T-helper 1 cell treated with Interleukin-12 subunit alpha and Interleukin-12 subunit beta and Interleukin-4 antibody, amounts not matched to agents 30 μg/mL and 1 μg/mL, for 36 hours (primary cell): Measurements from ENCODE around the gene PTPRN2.

Experiments used
- H3K27ac Mint-ChIP-seq: one replicate; pipeline ENCODE4 v1.8.0; 2021; ENCODE audit warnings: mild to moderate bottlenecking, mixed read lengths
- H3K27me3 Mint-ChIP-seq: one replicate; pipeline ENCODE4 v1.8.0; 2021; ENCODE audit warnings: low read depth, mixed read lengths
- H3K36me3 Mint-ChIP-seq: one replicate; pipeline ENCODE4 v1.8.0; 2021; ENCODE audit warnings: low read depth, mixed read lengths
- H3K4me1 Mint-ChIP-seq: one replicate; pipeline ENCODE4 v1.8.0; 2021; ENCODE audit warnings: low read depth, mixed read lengths
- H3K4me3 Mint-ChIP-seq: one replicate; pipeline ENCODE4 v1.8.0; 2021; ENCODE audit warnings: mild to moderate bottlenecking, moderate library complexity, mixed read lengths
- H3K9me3 Mint-ChIP-seq: one replicate; pipeline ENCODE4 v1.8.0; 2021; ENCODE audit warnings: mixed read lengths

The PTPRN2 gene

DNA sequence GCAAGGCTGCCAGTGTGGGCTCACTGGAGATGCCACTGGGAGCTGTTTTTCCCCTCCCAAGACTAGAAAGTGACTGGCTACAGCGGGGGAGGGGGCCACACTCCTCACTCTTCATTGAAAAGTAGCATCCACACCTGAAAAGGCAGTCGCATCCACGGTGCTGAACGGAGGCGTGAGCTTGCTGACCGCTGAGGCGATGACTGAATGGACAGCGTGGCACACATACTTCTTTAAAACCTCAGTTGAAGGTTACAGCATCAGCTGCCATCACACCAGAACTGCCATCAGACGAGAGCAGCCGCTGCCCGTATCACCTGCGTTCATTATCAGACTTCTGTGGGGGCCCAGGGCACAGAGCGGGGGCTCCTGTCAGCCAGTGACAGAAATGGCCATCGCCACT is 923.6 kb downstream of the PTPRN2 start:
- Mint-ChIP-seq H3K36me3 (no peaks in the 10 kb centered on the region), H3K4me3 (no peak overlapping the region), H3K27me3 (peaks cover 9% of the 10 kb centered on the region), H3K9me3 (no peaks in the 10 kb centered on the region), H3K27ac (no peak overlapping the region), H3K4me1 (peaks cover 11% of the 10 kb centered on the region)

DNA sequence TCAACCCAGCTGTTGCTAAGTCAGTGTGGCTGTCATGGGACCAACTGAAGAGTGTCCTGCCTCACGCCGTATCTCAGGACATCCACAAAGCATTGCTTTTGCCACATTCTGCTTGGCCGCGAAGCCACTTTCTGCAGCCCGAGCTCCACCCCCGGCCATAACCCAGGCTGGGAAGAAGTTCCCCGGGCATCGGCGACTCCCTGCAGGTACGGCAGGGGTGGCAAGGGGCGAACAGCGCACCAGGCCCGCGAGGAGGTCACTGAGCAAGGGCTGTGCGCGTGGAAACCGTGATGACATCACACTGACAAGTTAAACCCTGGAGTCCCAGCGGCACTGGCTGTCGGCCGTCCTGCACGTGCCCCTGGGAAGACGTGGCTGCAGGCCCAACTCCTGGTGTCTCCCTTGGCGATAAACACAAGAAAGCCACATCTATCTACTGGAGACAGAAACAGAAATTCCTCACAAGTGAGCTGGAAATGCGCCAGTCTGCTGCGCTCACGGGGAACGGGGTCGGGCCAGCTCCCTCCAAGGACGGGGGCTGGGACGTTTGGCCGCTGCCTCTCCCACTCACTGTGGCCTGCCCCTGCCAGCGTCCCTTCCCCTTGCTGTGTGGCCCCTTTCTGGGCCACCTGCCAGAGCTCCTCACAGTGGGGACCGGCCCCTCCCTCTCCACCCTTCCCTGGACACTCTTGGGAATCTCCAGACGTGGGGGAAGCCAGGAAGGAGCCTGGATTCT is 924.5 kb downstream of the PTPRN2 start:
- H3K27ac Mint-ChIP-seq: no peak overlapping the region
- no peaks in the 10 kb centered on the region for H3K9me3 Mint-ChIP-seq
- no peak overlapping the region for H3K4me3 Mint-ChIP-seq
- H3K27me3 Mint-ChIP-seq: peaks cover 3% of the 10 kb centered on the region
- H3K4me1 Mint-ChIP-seq: peaks cover 7% of the 10 kb centered on the region
- H3K36me3 Mint-ChIP-seq: no peaks in the 10 kb centered on the region

DNA sequence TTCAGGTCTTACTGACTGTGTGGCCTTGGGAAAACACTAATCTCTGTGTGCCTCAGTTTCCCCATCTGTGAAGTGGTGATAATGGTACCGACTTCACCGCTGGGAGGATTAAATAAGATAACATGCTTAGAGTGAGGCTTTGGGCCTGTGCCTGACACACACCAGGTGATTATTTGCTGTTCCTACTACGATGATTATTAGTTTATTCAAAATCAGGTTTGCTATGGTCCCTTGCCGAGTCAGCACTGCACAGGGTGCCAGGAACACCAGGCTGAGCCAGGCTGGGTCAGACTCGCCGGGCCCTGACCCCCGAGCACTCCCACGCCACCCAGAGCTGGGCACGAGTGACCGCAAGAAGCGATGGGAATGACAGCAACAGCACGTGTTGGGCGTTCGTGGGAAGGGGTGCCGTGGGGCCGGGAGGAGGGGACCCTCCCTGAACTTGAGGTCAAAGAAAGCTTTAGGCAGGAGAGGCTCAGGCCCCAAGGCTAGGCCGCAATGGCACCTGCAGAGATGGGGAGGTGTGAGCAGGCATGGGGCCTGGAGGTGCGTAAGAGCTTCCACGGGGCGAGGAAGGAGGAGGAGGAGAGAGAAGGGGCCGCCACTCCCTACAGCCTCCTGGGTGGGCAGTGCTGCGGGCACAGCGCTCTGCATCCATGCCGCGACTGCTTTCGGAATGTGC is 925.4 kb downstream of the PTPRN2 start:
- Mint-ChIP-seq H3K27ac (no peak overlapping the region), H3K27me3 (peaks cover 3% of the 10 kb centered on the region), H3K4me3 (no peak overlapping the region), H3K36me3 (no peaks in the 10 kb centered on the region), H3K9me3 (no peaks in the 10 kb centered on the region), H3K4me1 (peaks cover 7% of the 10 kb centered on the region)

GRCh38 chr7:157661611-157661975 is 926.0 kb downstream of the PTPRN2 start:
- Mint-ChIP-seq H3K27me3 (peaks cover 3% of the 10 kb centered on the region), H3K9me3 (no peaks in the 10 kb centered on the region), H3K4me1 (peaks cover 7% of the 10 kb centered on the region), H3K36me3 (no peaks in the 10 kb centered on the region), H3K27ac (no peak overlapping the region), H3K4me3 (no peak overlapping the region)

DNA sequence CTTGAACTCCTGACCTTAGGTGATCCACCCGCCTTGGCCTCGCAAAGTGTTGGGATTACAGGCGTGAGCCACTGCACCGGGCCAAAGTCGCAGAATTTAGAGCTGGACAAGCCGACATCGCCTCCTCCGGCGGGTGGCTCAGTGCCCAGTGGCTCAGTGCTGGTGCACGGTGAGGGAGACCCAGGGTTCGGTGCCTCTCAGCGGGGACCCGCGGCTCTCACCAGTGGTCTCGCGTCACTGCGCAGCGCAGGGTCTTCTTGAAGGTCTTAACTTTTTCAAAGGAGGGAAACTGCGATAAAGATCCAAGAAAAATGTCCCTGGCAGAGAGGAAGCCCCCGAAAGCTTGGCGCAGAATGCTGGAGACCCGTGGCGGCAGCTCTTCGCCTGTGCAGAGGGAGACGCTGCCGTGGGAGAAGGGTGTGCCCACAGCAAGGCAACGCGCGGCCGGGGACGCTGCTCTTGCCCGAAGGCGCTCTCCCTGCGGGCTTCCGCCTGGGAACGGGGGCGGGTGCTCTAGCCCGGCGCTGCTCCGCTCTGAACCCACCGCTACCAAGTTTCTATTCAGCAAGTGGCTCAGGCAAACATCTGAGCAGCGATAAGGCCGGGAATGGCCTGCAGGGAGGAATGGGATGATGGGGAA is 926.5 kb downstream of the PTPRN2 start:
- Mint-ChIP-seq H3K27me3 (peaks cover 3% of the 10 kb centered on the region), H3K36me3 (no peaks in the 10 kb centered on the region), H3K4me1 (peaks cover 7% of the 10 kb centered on the region), H3K9me3 (no peaks in the 10 kb centered on the region), H3K4me3 (no peak overlapping the region), H3K27ac (no peak overlapping the region)

DNA sequence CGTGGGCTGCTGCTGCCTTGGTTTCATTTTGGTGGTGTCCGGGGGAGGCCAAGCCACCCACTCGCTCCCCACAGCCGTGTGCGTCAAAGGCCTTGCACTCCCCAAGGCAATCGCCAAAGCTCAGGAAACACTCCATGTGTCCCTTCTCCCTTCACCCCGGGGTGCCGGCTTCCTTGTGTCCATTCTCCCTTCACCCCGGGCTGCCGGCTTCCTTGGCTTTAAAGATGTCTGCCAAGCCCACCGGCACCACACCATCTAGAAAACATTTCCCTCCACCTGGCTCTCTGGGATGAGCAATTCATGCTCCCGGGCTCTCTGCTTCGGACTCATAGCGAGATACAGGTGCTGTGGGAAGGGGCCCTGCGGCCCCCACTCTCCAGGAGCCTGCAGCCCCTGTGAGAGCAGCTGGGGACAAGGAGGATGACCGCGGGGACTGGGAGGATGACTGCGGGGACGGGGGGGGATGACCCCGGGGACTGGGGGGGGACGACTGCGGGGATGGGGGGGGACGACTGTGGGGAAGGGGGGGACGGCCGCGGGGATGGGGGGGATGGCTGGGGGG is 928.7 kb downstream of the PTPRN2 start:
- H3K9me3 Mint-ChIP-seq: no peaks in the 10 kb centered on the region
- H3K36me3 Mint-ChIP-seq: no peaks in the 10 kb centered on the region
- H3K4me3 Mint-ChIP-seq: no peak overlapping the region
- no peak overlapping the region for H3K27ac Mint-ChIP-seq
- no peaks in the 10 kb centered on the region for H3K27me3 Mint-ChIP-seq
- peaks cover 7% of the 10 kb centered on the region for H3K4me1 Mint-ChIP-seq

- H3K36me3 Mint-ChIP-seq: no peaks in the 10 kb centered on the region
- peaks cover 7% of the 10 kb centered on the region for H3K4me1 Mint-ChIP-seq
- H3K9me3 Mint-ChIP-seq: no peaks in the 10 kb centered on the region
- no peak overlapping the region for H3K4me3 Mint-ChIP-seq
- H3K27ac Mint-ChIP-seq: no peak overlapping the region
- no peaks in the 10 kb centered on the region for H3K27me3 Mint-ChIP-seq
Measured at GRCh38 chr7:157657741-157658740, 929.6 kb downstream of the PTPRN2 start.

GRCh38 chr7:157656195-157656769 is 931.3 kb downstream of the PTPRN2 start:
- Mint-ChIP-seq H3K27ac (no peak overlapping the region), H3K4me1 (peaks cover 7% of the 10 kb centered on the region), H3K4me3 (no peak overlapping the region), H3K36me3 (no peaks in the 10 kb centered on the region), H3K27me3 (no peaks in the 10 kb centered on the region), H3K9me3 (no peaks in the 10 kb centered on the region)

DNA sequence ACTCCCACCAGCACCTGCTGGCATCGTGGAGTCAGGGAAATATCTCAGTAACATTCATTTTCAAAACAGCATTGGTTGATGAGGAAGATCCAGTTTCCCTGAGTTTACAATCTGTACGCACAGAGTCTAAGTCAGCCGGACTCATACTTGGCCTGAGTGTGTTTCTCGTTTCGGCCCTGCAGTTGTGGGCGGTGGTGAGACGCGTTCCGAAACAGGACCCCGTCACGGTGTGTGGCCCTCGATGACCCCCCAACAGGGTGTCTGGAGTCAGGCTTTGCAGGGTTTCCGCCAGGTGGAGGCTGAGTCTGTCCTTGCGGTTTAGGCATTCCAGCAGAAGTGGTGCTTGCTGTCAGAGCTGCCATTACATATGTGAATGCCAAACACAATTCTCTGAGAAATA is 933.3 kb downstream of the PTPRN2 start:
- Mint-ChIP-seq H3K4me1 (no peaks in the 10 kb centered on the region), H3K4me3 (no peak overlapping the region), H3K27me3 (no peaks in the 10 kb centered on the region), H3K9me3 (no peaks in the 10 kb centered on the region), H3K36me3 (no peaks in the 10 kb centered on the region), H3K27ac (no peak overlapping the region)

DNA sequence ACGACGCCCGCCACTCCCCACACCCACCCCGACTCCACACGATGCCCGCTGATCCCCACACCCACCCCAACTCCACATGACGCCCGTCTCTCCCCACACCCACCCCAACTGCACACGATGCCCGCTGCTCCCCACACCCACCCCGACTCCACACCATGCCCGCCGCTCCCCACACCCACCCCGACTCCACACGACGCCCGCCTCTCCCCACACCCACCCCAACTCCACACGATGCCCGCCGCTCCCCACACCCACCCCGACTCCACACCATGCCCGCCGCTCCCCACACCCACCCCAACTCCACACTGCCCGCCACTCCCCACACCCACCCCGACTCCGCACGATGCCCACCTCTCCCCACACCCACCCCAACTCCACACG is 933.8 kb downstream of the PTPRN2 start:
- no peaks in the 10 kb centered on the region for H3K27me3 Mint-ChIP-seq
- H3K9me3 Mint-ChIP-seq: no peaks in the 10 kb centered on the region
- no peaks in the 10 kb centered on the region for H3K4me1 Mint-ChIP-seq
- no peak overlapping the region for H3K27ac Mint-ChIP-seq
- H3K4me3 Mint-ChIP-seq: no peak overlapping the region
- H3K36me3 Mint-ChIP-seq: no peaks in the 10 kb centered on the region

DNA sequence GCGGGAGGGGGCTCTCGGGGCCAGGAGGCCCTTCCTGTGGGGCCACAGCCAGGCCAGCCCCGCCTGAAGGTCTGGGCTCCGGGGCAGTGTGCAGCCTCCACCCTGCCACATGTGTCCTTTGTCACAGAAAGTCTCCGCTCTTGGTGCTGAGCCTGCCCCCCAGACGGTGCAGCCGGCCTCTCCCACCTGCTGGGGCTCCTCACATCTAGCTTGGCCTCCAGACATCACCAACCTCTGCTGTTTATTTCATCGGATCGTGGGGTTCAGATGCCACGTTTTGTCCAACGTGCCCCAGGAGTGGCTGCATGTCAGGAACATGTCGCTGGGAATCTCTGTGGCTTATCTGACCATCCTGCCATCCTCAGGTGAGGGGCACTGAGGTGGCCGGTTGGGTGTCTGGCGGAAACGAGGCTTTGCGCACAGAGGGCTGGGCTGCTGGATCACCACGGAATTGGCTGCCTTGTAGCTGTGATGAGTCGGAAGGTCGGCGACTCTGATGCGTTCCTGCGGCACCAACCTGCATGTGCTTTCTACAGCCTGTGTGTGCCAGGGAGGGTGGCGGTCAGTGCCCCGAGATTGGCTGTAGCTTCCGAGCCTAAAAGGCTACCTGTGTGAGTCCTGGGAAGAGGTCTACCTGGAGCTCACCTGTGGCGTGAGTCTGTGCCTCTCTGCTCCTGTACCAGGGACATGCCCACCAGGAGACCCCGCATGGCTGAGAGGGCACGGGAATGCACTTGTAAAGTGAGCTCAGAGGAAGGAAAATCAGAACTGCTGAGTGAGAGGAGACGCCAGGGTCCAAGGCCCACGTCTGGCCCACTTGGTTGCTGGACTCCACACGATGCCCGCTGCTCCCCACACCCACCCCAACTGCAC is 934.4 kb downstream of the PTPRN2 start:
- Mint-ChIP-seq H3K27ac (no peak overlapping the region), H3K27me3 (no peaks in the 10 kb centered on the region), H3K36me3 (no peaks in the 10 kb centered on the region), H3K4me3 (no peak overlapping the region), H3K9me3 (no peaks in the 10 kb centered on the region), H3K4me1 (no peaks in the 10 kb centered on the region)

DNA sequence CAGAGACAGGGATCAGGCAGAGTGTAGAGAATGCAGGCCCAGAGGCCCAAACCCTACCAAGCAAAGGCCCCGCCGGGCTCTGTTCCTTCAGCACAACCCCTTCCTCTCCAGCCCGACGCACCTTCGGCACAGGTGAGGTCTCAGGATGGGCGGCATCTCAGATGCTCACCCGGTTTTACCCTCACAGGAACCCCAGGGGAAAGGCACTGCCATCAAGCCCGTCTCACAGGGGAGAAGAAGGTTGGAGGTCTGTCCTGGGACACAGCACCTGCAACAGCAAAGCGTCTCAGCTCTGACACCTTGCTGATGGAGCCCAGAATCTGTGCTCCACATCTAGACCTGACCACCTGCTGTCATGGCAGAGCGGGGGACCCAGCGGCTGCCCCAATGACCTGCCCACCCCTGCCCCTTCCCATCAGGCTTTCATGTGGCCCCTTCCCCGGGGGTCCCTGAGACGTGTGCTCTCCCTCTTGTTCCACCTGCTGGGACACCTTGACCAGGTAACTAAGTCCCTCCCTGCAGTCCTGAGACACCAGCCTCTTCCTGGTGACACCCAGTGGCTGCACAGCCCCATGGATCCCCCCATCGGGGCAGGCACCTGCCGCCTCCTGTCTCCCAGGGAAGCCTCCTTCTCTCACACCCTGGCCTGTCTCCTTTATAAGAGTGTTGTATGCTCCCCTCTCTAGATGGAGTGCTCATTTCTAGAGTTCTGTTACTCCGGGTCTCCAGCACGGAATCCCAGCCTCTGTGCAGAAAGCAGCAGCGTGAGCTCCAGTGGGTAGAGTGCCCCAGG is 935.3 kb downstream of the PTPRN2 start:
- H3K4me3 Mint-ChIP-seq: no peak overlapping the region
- no peaks in the 10 kb centered on the region for H3K9me3 Mint-ChIP-seq
- no peaks in the 10 kb centered on the region for H3K27me3 Mint-ChIP-seq
- no peak overlapping the region for H3K27ac Mint-ChIP-seq
- no peaks in the 10 kb centered on the region for H3K36me3 Mint-ChIP-seq
- H3K4me1 Mint-ChIP-seq: no peaks in the 10 kb centered on the region
